Left forelimb (tissue), 1 donor: ENCODE data around the gene PKMYT1.
"Not testable (repeated sequence)": the region's sequence is repeated elsewhere in the genome, so short reads cannot be mapped to it uniquely, and the experiment has no call there.

Source experiments
- DNase-seq: peaks from one replicate; pipeline ENCODE4 v3.0.0-alpha.2; 2018; ENCODE audit warnings: low spot score

PKMYT1 gene

GRCh38 chr16:2960183-2961010 is 19.8 kb downstream of the PKMYT1 start:
- no peak for DNase-seq

DNA sequence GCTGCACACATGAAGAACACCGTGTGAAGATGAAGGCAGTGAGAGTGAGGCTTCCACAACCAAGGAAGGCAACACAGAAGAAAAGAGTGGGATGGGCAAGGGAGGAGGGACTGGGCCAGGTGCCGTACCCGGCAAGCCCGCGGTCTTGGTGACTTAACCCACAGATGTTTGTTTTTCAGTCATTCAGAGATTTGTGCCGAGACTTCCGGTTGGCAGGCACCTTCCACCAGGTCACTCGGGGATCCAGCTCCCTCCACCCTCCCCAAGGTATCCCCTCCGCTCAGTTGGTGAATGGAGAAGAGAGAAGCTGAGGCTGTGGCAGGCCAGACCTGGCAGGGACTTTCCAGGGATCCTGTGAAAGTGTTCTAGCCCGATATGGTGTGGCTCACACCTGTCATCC is 21.0 kb downstream of the PKMYT1 start:
- no peak for DNase-seq

GRCh38 chr16:2956579-2956956 is 23.7 kb downstream of the PKMYT1 start:
- no peak for DNase-seq

- no peak for DNase-seq
These were observed 24.3 kb downstream of the PKMYT1 start for GRCh38 chr16:2955779-2956578.

- DNase-seq = no peak
These were observed 24.8 kb downstream of the PKMYT1 start for GRCh38 chr16:2955438-2955778.

DNA sequence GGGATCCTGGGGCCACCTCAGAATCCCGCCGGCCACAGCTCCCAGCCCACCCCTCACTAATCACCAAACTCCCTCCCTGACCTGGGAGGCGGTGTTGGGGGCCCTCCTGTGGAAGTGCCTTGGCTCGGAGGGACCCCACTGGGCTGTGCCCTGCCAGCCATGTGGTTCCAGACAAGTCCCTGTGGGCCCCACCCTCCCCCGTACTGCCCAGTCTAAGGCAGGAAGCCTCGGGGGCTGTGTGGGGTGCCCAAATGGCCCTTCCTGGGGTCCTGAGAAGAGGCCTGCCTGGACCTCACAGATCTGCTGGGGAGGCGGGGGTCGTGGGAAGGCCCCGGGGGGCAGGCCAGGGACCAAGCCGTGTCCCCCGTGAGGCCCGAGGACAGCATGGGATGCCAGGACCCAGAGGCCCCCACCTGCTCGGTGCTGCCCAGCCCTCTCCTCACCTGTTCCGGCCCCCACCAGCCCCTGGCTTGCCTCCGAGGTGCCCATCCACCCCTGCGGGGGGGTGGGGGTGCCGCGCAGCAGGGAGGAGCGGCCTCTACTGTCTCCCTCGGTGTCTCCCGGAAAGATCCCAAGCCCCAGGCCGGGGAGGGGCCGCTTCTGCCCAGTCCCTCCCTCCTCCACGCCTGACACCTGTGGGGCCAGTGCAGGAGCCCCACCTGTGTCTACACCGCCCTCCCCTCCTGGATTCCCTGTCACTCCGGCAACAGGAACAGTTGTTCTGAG is 25.4 kb downstream of the PKMYT1 start:
- DNase-seq = no peak

- no peak for DNase-seq
These were observed 26.3 kb downstream of the PKMYT1 start for GRCh38 chr16:2953706-2954627.

DNA sequence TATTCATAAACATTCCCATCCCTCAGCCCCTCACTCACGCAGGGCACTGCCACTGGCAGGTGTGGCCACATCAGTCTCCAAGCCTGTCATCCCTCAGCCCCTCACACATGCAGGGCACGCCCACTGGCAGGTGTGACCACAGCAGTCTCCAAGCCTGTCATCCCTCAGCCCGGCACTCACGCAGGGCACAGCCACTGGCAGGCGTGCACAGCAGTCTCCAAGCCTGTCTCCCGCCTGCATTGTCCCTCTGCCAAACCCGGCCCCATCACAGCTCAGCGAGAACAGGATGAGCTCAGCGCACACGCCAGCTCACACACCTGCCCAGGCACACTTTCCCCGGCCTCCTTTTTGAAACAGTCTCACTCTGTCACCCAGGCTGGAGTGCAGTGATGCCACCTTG is 27.6 kb downstream of the PKMYT1 start:
- DNase-seq = no peak

DNA sequence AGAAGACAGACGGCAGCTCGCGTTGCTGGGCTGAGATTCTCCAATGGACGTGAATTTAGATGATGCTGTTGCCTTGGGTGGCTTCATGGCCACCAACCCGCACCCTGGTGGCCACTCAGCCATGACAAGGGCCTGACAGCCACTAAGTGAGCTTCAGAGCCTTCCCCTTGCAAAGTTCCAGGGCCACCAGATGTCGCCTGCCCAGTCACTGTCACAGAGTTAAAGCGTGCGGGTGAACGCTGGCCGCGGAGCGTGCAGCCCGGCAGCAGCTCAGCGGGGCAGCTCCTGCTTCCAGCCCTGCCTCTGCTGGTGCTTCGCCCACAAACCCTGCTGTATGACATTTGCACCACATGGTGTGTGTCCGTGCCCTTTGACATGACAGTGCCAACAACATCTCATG is 29.5 kb downstream of the PKMYT1 start:
- no peak for DNase-seq

GRCh38 chr16:2950353-2950724 is 29.9 kb downstream of the PKMYT1 start:
- no peak for DNase-seq

- DNase-seq = peak; percentile 60
These were observed 30.4 kb downstream of the PKMYT1 start for GRCh38 chr16:2949705-2950352.

GRCh38 chr16:2948807-2949704 is 31.2 kb downstream of the PKMYT1 start:
- no peak for DNase-seq

- no peak for DNase-seq
These were observed 33.6 kb downstream of the PKMYT1 start for GRCh38 chr16:2946649-2947048.

DNA sequence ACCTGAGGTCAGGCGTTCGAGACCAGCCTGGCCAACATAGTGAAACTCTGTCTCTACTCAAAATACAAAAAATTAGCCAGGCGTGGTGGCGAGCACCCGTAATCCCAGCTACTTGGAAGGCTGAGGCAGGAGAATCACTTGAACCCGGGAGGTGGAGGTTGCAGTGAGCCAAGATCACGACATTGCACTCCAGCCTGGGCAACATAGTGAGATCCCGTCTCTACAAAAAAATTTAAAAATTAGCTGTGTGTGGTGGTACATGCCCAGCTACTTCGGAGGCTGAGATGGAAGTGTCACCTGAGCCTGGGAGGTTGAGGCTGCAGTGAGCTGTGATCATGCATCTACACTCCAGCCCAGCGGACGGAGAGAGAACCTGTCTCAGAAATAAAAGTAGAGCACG is 36.5 kb downstream of the PKMYT1 start:
- DNase-seq = not testable (repeated sequence)

DNA sequence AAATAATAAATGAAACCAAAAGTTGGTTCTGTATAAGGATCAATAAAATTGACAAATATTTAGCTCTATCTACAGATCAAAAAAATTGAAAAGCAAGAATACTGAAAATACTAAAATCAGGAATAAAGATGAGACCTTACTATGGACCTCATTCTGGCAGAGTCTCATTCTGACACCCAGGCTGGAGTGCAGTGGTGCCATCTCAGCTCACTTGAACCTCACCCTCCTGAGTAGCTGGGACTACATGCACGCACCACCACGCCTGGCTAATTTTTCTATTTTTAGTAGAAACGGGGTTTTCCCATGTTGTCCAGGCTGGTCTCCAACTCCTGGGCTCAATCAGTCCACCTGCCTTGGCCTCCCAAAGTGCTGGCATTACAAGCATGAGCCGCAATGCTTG is 38.2 kb downstream of the PKMYT1 start:
- DNase-seq = no peak

- DNase-seq = no peak
These were observed 40.3 kb downstream of the PKMYT1 start for GRCh38 chr16:2939968-2940367.

DNA sequence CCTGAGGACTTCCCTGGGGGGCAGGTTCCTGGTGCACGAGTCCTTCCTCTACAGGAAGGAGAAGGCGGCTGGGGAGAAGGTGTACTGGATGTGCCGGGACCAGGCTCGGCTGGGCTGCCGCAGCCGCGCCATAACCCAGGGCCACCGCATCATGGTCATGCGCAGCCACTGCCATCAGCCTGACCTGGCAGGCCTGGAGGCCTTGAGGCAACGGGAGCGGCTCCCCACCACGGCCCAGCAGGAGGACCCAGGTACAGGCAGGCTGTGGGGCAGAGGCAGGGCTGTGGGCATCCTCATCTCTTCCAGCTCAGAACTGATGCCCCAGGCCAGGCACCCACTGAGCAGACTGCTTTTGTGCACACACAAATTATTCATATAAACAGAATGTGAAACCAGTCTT is 42.0 kb downstream of the PKMYT1 start:
- no peak for DNase-seq

- no peak for DNase-seq
These were observed 43.1 kb downstream of the PKMYT1 start for GRCh38 chr16:2937170-2937569.

- DNase-seq = no peak
These were observed 43.7 kb downstream of the PKMYT1 start for GRCh38 chr16:2936436-2937011.

GRCh38 chr16:2934450-2934849 is 45.8 kb downstream of the PKMYT1 start:
- no peak for DNase-seq
